ENCODE data around the gene PRPH.
"Not testable (repeated sequence)": the region's sequence is repeated elsewhere in the genome, so short reads cannot be mapped to it uniquely, and the experiment has no call there.

PRPH gene

GRCh38 chr12:49301760-49302159, 6.8 kb downstream of the PRPH start:
- no peak for DNase-seq

GRCh38 chr12:49304161-49304560, 9.2 kb downstream of the PRPH start:
- no peak for DNase-seq

- no peak for DNase-seq
These were observed 11.0 kb downstream of the PRPH start for GRCh38 chr12:49305762-49306510.

- DNase-seq: no peak
These were observed 14.4 kb downstream of the PRPH start for GRCh38 chr12:49309386-49309785.

- DNase-seq: not testable (repeated sequence)
These were observed 15.6 kb downstream of the PRPH start for GRCh38 chr12:49310451-49311000.

- no peak for DNase-seq
These were observed 19.9 kb downstream of the PRPH start for GRCh38 chr12:49314811-49315210.

GRCh38 chr12:49317118-49317517, 22.2 kb downstream of the PRPH start:
- not testable (repeated sequence) for DNase-seq

GRCh38 chr12:49320411-49321103, 25.6 kb downstream of the PRPH start:
- DNase-seq: not testable (repeated sequence)

GRCh38 chr12:49322367-49322707, 27.4 kb downstream of the PRPH start:
- no peak for DNase-seq

GRCh38 chr12:49322708-49323523, 28.0 kb downstream of the PRPH start, which contains the start of gene TROAP:
Gene TROAP (plus strand): TSS chr12:49323255. CDS start chr12:49323609, 354 bp downstream.
- DNase-seq: peak; percentile 98

- DNase-seq: no peak
These were observed 28.7 kb downstream of the PRPH start for GRCh38 chr12:49323524-49324097.

GRCh38 chr12:49325606-49326005, 30.7 kb downstream of the PRPH start:
- DNase-seq: no peak

- DNase-seq: no peak
These were observed 32.4 kb downstream of the PRPH start for GRCh38 chr12:49327368-49327767.

GRCh38 chr12:49327887-49328286, 32.9 kb downstream of the PRPH start:
- no peak for DNase-seq

GRCh38 chr12:49328816-49329215, 33.9 kb downstream of the PRPH start:
- no peak for DNase-seq

GRCh38 chr12:49330032-49330619, 35.2 kb downstream of the PRPH start:
- DNase-seq: no peak

GRCh38 chr12:49330631-49331379, 35.9 kb downstream of the PRPH start:
- no peak for DNase-seq

GRCh38 chr12:49331380-49332222, 36.7 kb downstream of the PRPH start:
- DNase-seq: no peak

- DNase-seq: no peak
These were observed 37.5 kb downstream of the PRPH start for GRCh38 chr12:49332441-49332861.

- no peak for DNase-seq
These were observed 38.0 kb downstream of the PRPH start for GRCh38 chr12:49332891-49333371.

- not testable (repeated sequence) for DNase-seq
These were observed 38.8 kb downstream of the PRPH start for GRCh38 chr12:49333778-49334177.

All from NCI-H2171 (cell line).